Measurements from ENCODE around the gene ABCA1.

Gene ABCA1

GRCh38 chr9:104784098-104784497, 143.9 kb downstream of the ABCA1 start:
- Histone ChIP-seq H3K4me3 (ENCODE audit: low read length) (no peak overlapping the region), H3K36me3 (ENCODE audit: control insufficient read depth, insufficient read depth, low read length) (peaks cover 35% of the 10 kb centered on the region), H3K27me3 (ENCODE audit: control insufficient read depth, insufficient read depth, low read length) (no peaks in the 10 kb centered on the region), H3K27ac (ENCODE audit: low read depth, low read length) (no peak overlapping the region), H3K9ac (ENCODE audit: low read length) (no peak overlapping the region), H3K4me1 (ENCODE audit: control insufficient read depth, insufficient read depth, low read length) (no peaks in the 10 kb centered on the region)

GRCh38 chr9:104783588-104783987, 144.4 kb downstream of the ABCA1 start:
- Histone ChIP-seq H3K4me1 (ENCODE audit: control insufficient read depth, insufficient read depth, low read length) (no peaks in the 10 kb centered on the region), H3K27me3 (ENCODE audit: control insufficient read depth, insufficient read depth, low read length) (no peaks in the 10 kb centered on the region), H3K27ac (ENCODE audit: low read depth, low read length) (no peak overlapping the region), H3K4me3 (ENCODE audit: low read length) (no peak overlapping the region), H3K36me3 (ENCODE audit: control insufficient read depth, insufficient read depth, low read length) (peaks cover 30% of the 10 kb centered on the region), H3K9ac (ENCODE audit: low read length) (no peak overlapping the region)

- H3K36me3 ChIP-seq (ENCODE audit: control insufficient read depth, insufficient read depth, low read length) = peaks cover 14% of the 10 kb centered on the region
- no peak overlapping the region for H3K27ac ChIP-seq (ENCODE audit: low read depth, low read length)
- no peaks in the 10 kb centered on the region for H3K27me3 ChIP-seq (ENCODE audit: control insufficient read depth, insufficient read depth, low read length)
- H3K9ac ChIP-seq (ENCODE audit: low read length) = no peak overlapping the region
- no peak overlapping the region for H3K4me3 ChIP-seq (ENCODE audit: low read length)
- peaks cover 5% of the 10 kb centered on the region for H3K4me1 ChIP-seq (ENCODE audit: control insufficient read depth, insufficient read depth, low read length)
These were observed 147.1 kb downstream of the ABCA1 start for GRCh38 chr9:104780796-104781395.

GRCh38 chr9:104779946-104780535, 147.9 kb downstream of the ABCA1 start:
- Histone ChIP-seq H3K4me3 (ENCODE audit: low read length) (no peak overlapping the region), H3K27me3 (ENCODE audit: control insufficient read depth, insufficient read depth, low read length) (no peaks in the 10 kb centered on the region), H3K36me3 (ENCODE audit: control insufficient read depth, insufficient read depth, low read length) (peaks cover 8% of the 10 kb centered on the region), H3K27ac (ENCODE audit: low read depth, low read length) (no peak overlapping the region), H3K4me1 (ENCODE audit: control insufficient read depth, insufficient read depth, low read length) (peaks cover 5% of the 10 kb centered on the region), H3K9ac (ENCODE audit: low read length) (no peak overlapping the region)

GRCh38 chr9:104779334-104779733, 148.6 kb downstream of the ABCA1 start:
- H3K9ac ChIP-seq (ENCODE audit: low read length) = no peak overlapping the region
- peaks cover 5% of the 10 kb centered on the region for H3K4me1 ChIP-seq (ENCODE audit: control insufficient read depth, insufficient read depth, low read length)
- H3K36me3 ChIP-seq (ENCODE audit: control insufficient read depth, insufficient read depth, low read length) = peaks cover 4% of the 10 kb centered on the region

GRCh38 chr9:104778802-104779201, 149.2 kb downstream of the ABCA1 start:
- H3K27ac ChIP-seq (ENCODE audit: low read depth, low read length) = no peak overlapping the region

More at GRCh38 chr9:104779334-104779733, 148.6 kb downstream of the ABCA1 start:
- no peak overlapping the region for H3K27ac ChIP-seq (ENCODE audit: low read depth, low read length)
- H3K4me3 ChIP-seq (ENCODE audit: low read length) = no peak overlapping the region
- H3K27me3 ChIP-seq (ENCODE audit: control insufficient read depth, insufficient read depth, low read length) = no peaks in the 10 kb centered on the region

GRCh38 chr9:104776797-104777196, 151.2 kb downstream of the ABCA1 start:
- Histone ChIP-seq H3K27ac (ENCODE audit: low read depth, low read length) (no peak overlapping the region), H3K4me3 (ENCODE audit: low read length) (no peak overlapping the region), H3K36me3 (ENCODE audit: control insufficient read depth, insufficient read depth, low read length) (no peaks in the 10 kb centered on the region), H3K4me1 (ENCODE audit: control insufficient read depth, insufficient read depth, low read length) (peaks cover 5% of the 10 kb centered on the region), H3K9ac (ENCODE audit: low read length) (no peak overlapping the region), H3K27me3 (ENCODE audit: control insufficient read depth, insufficient read depth, low read length) (no peaks in the 10 kb centered on the region)

More at GRCh38 chr9:104778802-104779201, 149.2 kb downstream of the ABCA1 start:
- H3K27me3 ChIP-seq (ENCODE audit: control insufficient read depth, insufficient read depth, low read length) = no peaks in the 10 kb centered on the region
- peaks cover 5% of the 10 kb centered on the region for H3K4me1 ChIP-seq (ENCODE audit: control insufficient read depth, insufficient read depth, low read length)
- no peak overlapping the region for H3K4me3 ChIP-seq (ENCODE audit: low read length)
- H3K36me3 ChIP-seq (ENCODE audit: control insufficient read depth, insufficient read depth, low read length) = peaks cover 4% of the 10 kb centered on the region
- no peak overlapping the region for H3K9ac ChIP-seq (ENCODE audit: low read length)

- no peak overlapping the region for H3K4me3 ChIP-seq (ENCODE audit: low read length)
- H3K9ac ChIP-seq (ENCODE audit: low read length) = no peak overlapping the region
- no peaks in the 10 kb centered on the region for H3K27me3 ChIP-seq (ENCODE audit: control insufficient read depth, insufficient read depth, low read length)
- H3K4me1 ChIP-seq (ENCODE audit: control insufficient read depth, insufficient read depth, low read length) = peaks cover 5% of the 10 kb centered on the region
- H3K36me3 ChIP-seq (ENCODE audit: control insufficient read depth, insufficient read depth, low read length) = no peaks in the 10 kb centered on the region
- H3K27ac ChIP-seq (ENCODE audit: low read depth, low read length) = no peak overlapping the region
These were observed 152.0 kb downstream of the ABCA1 start for GRCh38 chr9:104775976-104776375.

- Histone ChIP-seq H3K4me3 (ENCODE audit: low read length) (no peak overlapping the region), H3K4me1 (ENCODE audit: control insufficient read depth, insufficient read depth, low read length) (peaks cover 5% of the 10 kb centered on the region), H3K27me3 (ENCODE audit: control insufficient read depth, insufficient read depth, low read length) (no peaks in the 10 kb centered on the region), H3K9ac (ENCODE audit: low read length) (no peak overlapping the region), H3K36me3 (ENCODE audit: control insufficient read depth, insufficient read depth, low read length) (no peaks in the 10 kb centered on the region), H3K27ac (ENCODE audit: low read depth, low read length) (no peak overlapping the region)
These were observed 152.4 kb downstream of the ABCA1 start for GRCh38 chr9:104775574-104775936.

GRCh38 chr9:104774831-104775573, 153.0 kb downstream of the ABCA1 start:
- Histone ChIP-seq H3K4me3 (ENCODE audit: low read length) (no peak overlapping the region), H3K9ac (ENCODE audit: low read length) (no peak overlapping the region), H3K27me3 (ENCODE audit: control insufficient read depth, insufficient read depth, low read length) (no peaks in the 10 kb centered on the region), H3K4me1 (ENCODE audit: control insufficient read depth, insufficient read depth, low read length) (peaks cover 5% of the 10 kb centered on the region), H3K27ac (ENCODE audit: low read depth, low read length) (no peak overlapping the region), H3K36me3 (ENCODE audit: control insufficient read depth, insufficient read depth, low read length) (no peaks in the 10 kb centered on the region)

- Histone ChIP-seq H3K36me3 (ENCODE audit: control insufficient read depth, insufficient read depth, low read length) (no peaks in the 10 kb centered on the region), H3K4me1 (ENCODE audit: control insufficient read depth, insufficient read depth, low read length) (peaks cover 5% of the 10 kb centered on the region), H3K9ac (ENCODE audit: low read length) (no peak overlapping the region), H3K27me3 (ENCODE audit: control insufficient read depth, insufficient read depth, low read length) (no peaks in the 10 kb centered on the region), H3K27ac (ENCODE audit: low read depth, low read length) (no peak overlapping the region), H3K4me3 (ENCODE audit: low read length) (no peak overlapping the region)
These were observed 153.8 kb downstream of the ABCA1 start for GRCh38 chr9:104774132-104774531.

GRCh38 chr9:104772714-104773510, 155.0 kb downstream of the ABCA1 start:
- H3K27me3 ChIP-seq (ENCODE audit: control insufficient read depth, insufficient read depth, low read length) = no peaks in the 10 kb centered on the region
- H3K27ac ChIP-seq (ENCODE audit: low read depth, low read length) = no peak overlapping the region
- H3K4me1 ChIP-seq (ENCODE audit: control insufficient read depth, insufficient read depth, low read length) = peaks cover 5% of the 10 kb centered on the region
- no peak overlapping the region for H3K4me3 ChIP-seq (ENCODE audit: low read length)
- H3K36me3 ChIP-seq (ENCODE audit: control insufficient read depth, insufficient read depth, low read length) = no peaks in the 10 kb centered on the region
- H3K9ac ChIP-seq (ENCODE audit: low read length) = no peak overlapping the region

All from rectal smooth muscle tissue (tissue), 1 donor.